Osteoblast (primary cell): ENCODE data around the gene SCLY. TPM values are rescaled to one million over a fixed set of nuclear protein-coding genes. Genes with fewer than 3 reads are reported as not detected.

Experiments used
- DNase-seq: peaks from one replicate; pipeline ENCODE4 v3.0.0; 2011; ENCODE audit warnings: low spot score, mixed read lengths; ENCODE audit not compliant: insufficient read length; ENCODE audit errors: missing footprints
- H2AFZ ChIP-seq: 2 replicates; pipeline ENCODE4 v1.6.0; 2011; ENCODE audit warnings: mild to moderate bottlenecking, low read length
- H3K27ac ChIP-seq: 2 replicates; pipeline ENCODE4 v1.5.1; 2011; ENCODE audit warnings: mild to moderate bottlenecking, low read depth, low read length, moderate library complexity
- H3K27me3 ChIP-seq: 2 replicates; pipeline ENCODE4 v1.6.0; 2012; ENCODE audit warnings: mild to moderate bottlenecking, control low read depth, inconsistent platforms, low read length, moderate library complexity; ENCODE audit not compliant: insufficient read depth
- H3K36me3 ChIP-seq: 2 replicates; pipeline ENCODE4 v1.5.1; 2011; ENCODE audit warnings: mild to moderate bottlenecking, low read length, control low read depth, moderate library complexity; ENCODE audit not compliant: insufficient read depth
- H3K4me1 ChIP-seq: 2 replicates; pipeline ENCODE4 v1.5.1; 2011; ENCODE audit warnings: mild to moderate bottlenecking, low read length, control low read depth, moderate library complexity; ENCODE audit not compliant: insufficient read depth
- H3K4me2 ChIP-seq: 2 replicates; pipeline ENCODE4 v1.6.0; 2011; ENCODE audit warnings: mild to moderate bottlenecking, low read length; ENCODE audit not compliant: insufficient read depth
- H3K4me3 ChIP-seq: fragments of 200-600 bp; sonication (generic); 3 replicates; pipeline ENCODE4 v1.5.1; 2012; ENCODE audit warnings: mild to moderate bottlenecking, low read length, inconsistent platforms; ENCODE audit not compliant: insufficient read depth
- H3K79me2 ChIP-seq: 2 replicates; pipeline ENCODE4 v1.6.0; 2012; ENCODE audit warnings: mild to moderate bottlenecking, low read length, control low read depth, inconsistent platforms; ENCODE audit not compliant: insufficient read depth
- H3K9me3 ChIP-seq: 2 replicates; pipeline ENCODE4 v1.5.1; 2011; ENCODE audit warnings: low read depth, low read length, control low read depth
- H4K20me1 ChIP-seq: 2 replicates; pipeline ENCODE4 v1.6.0; 2012; ENCODE audit warnings: mild to moderate bottlenecking, low read length, control low read depth; ENCODE audit not compliant: insufficient read depth
- total RNA-seq: library from RNA; depleted of rRNA; stranded (reverse); fragments of >200 nt; gene quantifications from 2 replicates; pipeline ENCODE4 v1.2.3, GENCODE V29; 2012
- TF ChIP-seq, protein P1 (sequence below): IDR thresholded peaks from 2 replicates; pipeline ENCODE4 v1.5.1; 2011; ENCODE audit warnings: mild to moderate bottlenecking, low read depth, low read length, moderate library complexity; ENCODE audit errors: extremely low read depth

SCLY gene
- total RNA-seq, 1 donor, result 11.6 TPM

GRCh38 chr2:238122287-238123217 lies 61.8 kb downstream of the SCLY start:
- Histone ChIP-seq H3K27ac (no peak overlapping the region), H3K4me3 (no peak overlapping the region), H3K79me2 (no peaks in the 10 kb centered on the region), H3K36me3 (no peaks in the 10 kb centered on the region), H3K4me1 (peaks cover 9% of the 10 kb centered on the region), H3K4me2 (no peak overlapping the region), H3K9me3 (no peaks in the 10 kb centered on the region), H2AFZ (no peak overlapping the region), H3K27me3 (peaks cover 16% of the 10 kb centered on the region), H4K20me1 (no peaks in the 10 kb centered on the region)
- peak; percentile 58 for DNase-seq
- TF ChIP-seq, protein P1, sequence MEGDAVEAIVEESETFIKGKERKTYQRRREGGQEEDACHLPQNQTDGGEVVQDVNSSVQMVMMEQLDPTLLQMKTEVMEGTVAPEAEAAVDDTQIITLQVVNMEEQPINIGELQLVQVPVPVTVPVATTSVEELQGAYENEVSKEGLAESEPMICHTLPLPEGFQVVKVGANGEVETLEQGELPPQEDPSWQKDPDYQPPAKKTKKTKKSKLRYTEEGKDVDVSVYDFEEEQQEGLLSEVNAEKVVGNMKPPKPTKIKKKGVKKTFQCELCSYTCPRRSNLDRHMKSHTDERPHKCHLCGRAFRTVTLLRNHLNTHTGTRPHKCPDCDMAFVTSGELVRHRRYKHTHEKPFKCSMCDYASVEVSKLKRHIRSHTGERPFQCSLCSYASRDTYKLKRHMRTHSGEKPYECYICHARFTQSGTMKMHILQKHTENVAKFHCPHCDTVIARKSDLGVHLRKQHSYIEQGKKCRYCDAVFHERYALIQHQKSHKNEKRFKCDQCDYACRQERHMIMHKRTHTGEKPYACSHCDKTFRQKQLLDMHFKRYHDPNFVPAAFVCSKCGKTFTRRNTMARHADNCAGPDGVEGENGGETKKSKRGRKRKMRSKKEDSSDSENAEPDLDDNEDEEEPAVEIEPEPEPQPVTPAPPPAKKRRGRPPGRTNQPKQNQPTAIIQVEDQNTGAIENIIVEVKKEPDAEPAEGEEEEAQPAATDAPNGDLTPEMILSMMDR, result no peak

- peaks cover 12% of the 10 kb centered on the region for H3K4me1 ChIP-seq
- no peak overlapping the region for H3K4me2 ChIP-seq
- no peaks in the 10 kb centered on the region for H3K9me3 ChIP-seq
- peaks cover 16% of the 10 kb centered on the region for H3K27me3 ChIP-seq
- DNase-seq, result peak; percentile 50
- no peaks in the 10 kb centered on the region for H3K36me3 ChIP-seq
- H3K79me2 ChIP-seq, result no peaks in the 10 kb centered on the region
- H4K20me1 ChIP-seq, result no peaks in the 10 kb centered on the region
- H2AFZ ChIP-seq, result no peak overlapping the region
- H3K4me3 ChIP-seq, result no peak overlapping the region
- H3K27ac ChIP-seq, result no peak overlapping the region
- TF ChIP-seq, protein P1, result no peak
Measured at GRCh38 chr2:238123218-238123971, 62.6 kb downstream of the SCLY start.

- Histone ChIP-seq H3K79me2 (no peaks in the 10 kb centered on the region), H3K27me3 (peaks cover 16% of the 10 kb centered on the region), H3K27ac (no peak overlapping the region), H4K20me1 (no peaks in the 10 kb centered on the region), H3K4me2 (no peak overlapping the region), H3K4me3 (no peak overlapping the region), H2AFZ (no peak overlapping the region), H3K4me1 (peaks cover 12% of the 10 kb centered on the region), H3K36me3 (no peaks in the 10 kb centered on the region), H3K9me3 (no peaks in the 10 kb centered on the region)
- TF ChIP-seq, protein P1, result no peak
- peak; percentile 57 for DNase-seq
Measured at GRCh38 chr2:238123991-238124470, 63.2 kb downstream of the SCLY start.
